Measurements from ENCODE around the gene DCAF12L2.
A peak's percentile ranks its signal among the peaks of the same experiment; 100 is the strongest.
"Not testable (repeated sequence)": the region's sequence is repeated elsewhere in the genome, so short reads cannot be mapped to it uniquely, and the experiment has no call there.

The DCAF12L2 gene

GRCh38 chrX:126165721-126166461 lies at the start of gene DCAF12L2:
Gene DCAF12L2 (minus strand): TSS chrX:126166289. CDS start chrX:126165924, 365 bp downstream.
- DNase-seq (ENCODE audit: low spot score): no peak

- not testable (repeated sequence) for DNase-seq (ENCODE audit: low spot score)
Observed at GRCh38 chrX:126190888-126191287, 24.8 kb upstream of the DCAF12L2 start.

- DNase-seq (ENCODE audit: low spot score): no peak
Observed at GRCh38 chrX:126177133-126177840, 11.2 kb upstream of the DCAF12L2 start.

GRCh38 chrX:126170720-126171119 lies 4.6 kb upstream of the DCAF12L2 start:
- no peak for DNase-seq (ENCODE audit: low spot score)

- DNase-seq (ENCODE audit: low spot score): no peak
Observed at GRCh38 chrX:126167560-126167959, 1.5 kb upstream of the DCAF12L2 start.

GRCh38 chrX:126165401-126165720 lies 728 bp downstream of the DCAF12L2 start:
- DNase-seq (ENCODE audit: low spot score): no peak

GRCh38 chrX:126164689-126165400 lies 1.2 kb downstream of the DCAF12L2 start:
- no peak for DNase-seq (ENCODE audit: low spot score)

GRCh38 chrX:126164226-126164625 lies 1.9 kb downstream of the DCAF12L2 start:
- no peak for DNase-seq (ENCODE audit: low spot score)

GRCh38 chrX:126141014-126141413 lies 25.1 kb downstream of the DCAF12L2 start:
- no peak for DNase-seq (ENCODE audit: low spot score)

- peak; percentile 1 for DNase-seq (ENCODE audit: low spot score)
Observed at GRCh38 chrX:126137899-126138298, 28.2 kb downstream of the DCAF12L2 start.

- DNase-seq (ENCODE audit: low spot score): no peak
Observed at GRCh38 chrX:126124721-126125120, 41.4 kb downstream of the DCAF12L2 start.
